ENCODE data around the gene HMGN3.

DNA sequence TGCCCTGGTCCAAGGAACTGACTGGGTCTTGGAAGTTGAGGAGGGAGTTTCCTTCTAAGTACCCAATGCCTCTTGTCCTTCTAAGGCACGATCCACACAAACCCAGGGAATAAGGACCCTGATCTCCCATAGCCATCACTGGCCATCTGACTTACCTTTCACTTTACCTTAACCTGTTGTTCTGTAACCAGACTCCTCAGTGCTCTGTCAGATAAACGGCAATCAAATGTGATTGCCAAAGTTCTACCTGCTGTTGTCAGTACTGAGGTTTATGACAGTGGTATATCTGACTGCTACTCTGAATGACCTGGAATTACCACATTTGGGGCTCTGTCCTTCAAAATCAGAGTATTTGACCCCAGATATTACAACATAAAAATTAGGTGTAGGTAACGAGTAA is 49.8 kb downstream of the HMGN3 start:
- TF ChIP-seq, protein P1, sequence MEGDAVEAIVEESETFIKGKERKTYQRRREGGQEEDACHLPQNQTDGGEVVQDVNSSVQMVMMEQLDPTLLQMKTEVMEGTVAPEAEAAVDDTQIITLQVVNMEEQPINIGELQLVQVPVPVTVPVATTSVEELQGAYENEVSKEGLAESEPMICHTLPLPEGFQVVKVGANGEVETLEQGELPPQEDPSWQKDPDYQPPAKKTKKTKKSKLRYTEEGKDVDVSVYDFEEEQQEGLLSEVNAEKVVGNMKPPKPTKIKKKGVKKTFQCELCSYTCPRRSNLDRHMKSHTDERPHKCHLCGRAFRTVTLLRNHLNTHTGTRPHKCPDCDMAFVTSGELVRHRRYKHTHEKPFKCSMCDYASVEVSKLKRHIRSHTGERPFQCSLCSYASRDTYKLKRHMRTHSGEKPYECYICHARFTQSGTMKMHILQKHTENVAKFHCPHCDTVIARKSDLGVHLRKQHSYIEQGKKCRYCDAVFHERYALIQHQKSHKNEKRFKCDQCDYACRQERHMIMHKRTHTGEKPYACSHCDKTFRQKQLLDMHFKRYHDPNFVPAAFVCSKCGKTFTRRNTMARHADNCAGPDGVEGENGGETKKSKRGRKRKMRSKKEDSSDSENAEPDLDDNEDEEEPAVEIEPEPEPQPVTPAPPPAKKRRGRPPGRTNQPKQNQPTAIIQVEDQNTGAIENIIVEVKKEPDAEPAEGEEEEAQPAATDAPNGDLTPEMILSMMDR (IDR thresholded peaks at IDR 0.05) = no peak
- no peak for TF ChIP-seq POLR2A (IDR thresholded peaks at IDR 0.05)

Measured in uterus (tissue), 2 donors.